Measurements from ENCODE around the gene KLF11. TPM values are rescaled to one million over a fixed set of nuclear protein-coding genes. Genes with fewer than 3 reads are reported as not detected.

KLF11 gene
- total and polyA plus RNA-seq, 11 donors, result 5.4 to 43.8 (median 19.4) TPM

DNA sequence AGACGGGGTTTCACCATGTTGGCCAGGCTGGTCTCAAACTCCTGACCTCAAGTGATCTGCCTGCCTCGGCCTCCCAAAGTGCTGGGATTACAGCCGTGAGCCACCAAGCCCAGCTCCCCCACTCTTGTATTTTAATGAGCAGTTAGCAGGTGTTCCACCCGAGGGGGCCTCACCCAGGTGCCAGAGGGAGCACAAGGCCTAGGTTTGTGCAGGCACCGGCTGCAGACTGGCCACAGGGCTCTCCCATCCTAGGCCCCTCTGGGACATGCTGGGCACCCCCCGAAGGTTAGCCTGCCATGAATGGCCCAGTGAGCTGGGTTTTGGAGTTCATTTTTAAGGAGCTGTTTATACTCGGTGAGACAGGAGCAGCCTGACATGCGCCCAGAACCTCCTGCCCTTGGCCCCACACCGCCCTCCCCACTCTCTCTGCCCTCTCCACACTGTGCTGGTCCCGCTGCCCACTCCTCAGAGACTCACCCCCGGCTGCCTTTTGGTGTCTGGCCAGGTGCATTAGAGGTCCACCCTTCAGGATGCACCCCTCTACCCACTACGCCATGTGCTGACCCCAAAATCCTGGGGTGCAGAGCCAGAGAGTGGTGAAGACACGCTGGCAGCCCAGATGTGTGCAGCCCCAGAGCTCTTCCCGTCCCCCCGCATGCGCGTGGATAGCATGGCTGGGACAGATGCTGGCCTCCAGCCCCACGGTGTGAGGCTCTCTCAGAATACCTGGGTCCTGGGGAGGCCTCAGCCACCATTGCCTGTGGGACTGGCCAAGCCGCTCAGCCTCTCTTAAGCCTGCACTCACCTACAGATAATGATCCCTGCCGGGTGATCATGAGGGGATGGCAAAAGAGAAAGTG lies 11.2 kb upstream of the KLF11 start:
- Histone ChIP-seq H3K4me3 (no peak overlapping the region), H3K9me3 (no peaks in the 10 kb centered on the region), H3K27ac (no peak overlapping the region), H3K36me3 (no peaks in the 10 kb centered on the region), H3K27me3 (no peaks in the 10 kb centered on the region), H3K4me1 (peaks cover 8 to 80% (median 51%) of the 10 kb centered on the region in 12 donors)
- 88 to 97% (median 94%) methylated on average over 15 to 20 of the region's 20 CpGs for WGBS, 4 donors
- no peak for ATAC-seq
- intact Hi-C loops (cut with DNase I), result no loop called here
- TF ChIP-seq, protein P1, sequence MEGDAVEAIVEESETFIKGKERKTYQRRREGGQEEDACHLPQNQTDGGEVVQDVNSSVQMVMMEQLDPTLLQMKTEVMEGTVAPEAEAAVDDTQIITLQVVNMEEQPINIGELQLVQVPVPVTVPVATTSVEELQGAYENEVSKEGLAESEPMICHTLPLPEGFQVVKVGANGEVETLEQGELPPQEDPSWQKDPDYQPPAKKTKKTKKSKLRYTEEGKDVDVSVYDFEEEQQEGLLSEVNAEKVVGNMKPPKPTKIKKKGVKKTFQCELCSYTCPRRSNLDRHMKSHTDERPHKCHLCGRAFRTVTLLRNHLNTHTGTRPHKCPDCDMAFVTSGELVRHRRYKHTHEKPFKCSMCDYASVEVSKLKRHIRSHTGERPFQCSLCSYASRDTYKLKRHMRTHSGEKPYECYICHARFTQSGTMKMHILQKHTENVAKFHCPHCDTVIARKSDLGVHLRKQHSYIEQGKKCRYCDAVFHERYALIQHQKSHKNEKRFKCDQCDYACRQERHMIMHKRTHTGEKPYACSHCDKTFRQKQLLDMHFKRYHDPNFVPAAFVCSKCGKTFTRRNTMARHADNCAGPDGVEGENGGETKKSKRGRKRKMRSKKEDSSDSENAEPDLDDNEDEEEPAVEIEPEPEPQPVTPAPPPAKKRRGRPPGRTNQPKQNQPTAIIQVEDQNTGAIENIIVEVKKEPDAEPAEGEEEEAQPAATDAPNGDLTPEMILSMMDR (IDR thresholded peaks at IDR 0.05), result no peak
- no peak for TF ChIP-seq POLR2A (IDR thresholded peaks at IDR 0.05)
- DNase-seq, result peak in 2 of 5 donors; percentile 18 to 54

DNA sequence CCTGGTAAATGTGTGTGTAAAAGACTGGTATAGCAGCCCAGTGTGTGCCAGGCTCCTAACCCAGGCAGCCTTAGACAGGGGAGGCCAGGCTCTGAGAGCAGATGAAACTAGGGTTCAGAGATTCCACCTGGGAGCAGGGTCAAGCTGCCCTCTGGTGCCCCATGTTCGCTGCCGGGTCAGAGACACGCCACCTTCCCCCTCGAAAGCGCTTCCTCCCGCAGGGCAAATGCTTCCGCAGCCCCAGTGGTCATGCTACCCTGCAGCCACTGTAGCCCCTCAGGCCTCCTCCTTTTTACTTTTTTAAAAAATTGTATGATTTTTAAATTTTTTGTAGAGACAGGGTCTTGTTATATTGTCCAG lies 10.6 kb upstream of the KLF11 start:
- H3K9me3 ChIP-seq, result no peaks in the 10 kb centered on the region
- no peak overlapping the region for H3K4me3 ChIP-seq
- no peaks in the 10 kb centered on the region for H3K36me3 ChIP-seq
- 92 to 99% (median 97%) methylated on average over 7 of the region's 7 CpGs for WGBS, 4 donors
- DNase-seq (peak in 2 of 5 donors; percentile 15 to 25), ATAC-seq (no peak)
- H3K27me3 ChIP-seq, result no peaks in the 10 kb centered on the region
- peaks cover 9 to 83% (median 57%) of the 10 kb centered on the region in 12 donors for H3K4me1 ChIP-seq
- no peak overlapping the region for H3K27ac ChIP-seq
- no peak for TF ChIP-seq POLR2A (IDR thresholded peaks at IDR 0.05)
- TF ChIP-seq, protein P1 (IDR thresholded peaks at IDR 0.05), result no peak
- intact Hi-C loops (cut with DNase I), result no loop called here

DNA sequence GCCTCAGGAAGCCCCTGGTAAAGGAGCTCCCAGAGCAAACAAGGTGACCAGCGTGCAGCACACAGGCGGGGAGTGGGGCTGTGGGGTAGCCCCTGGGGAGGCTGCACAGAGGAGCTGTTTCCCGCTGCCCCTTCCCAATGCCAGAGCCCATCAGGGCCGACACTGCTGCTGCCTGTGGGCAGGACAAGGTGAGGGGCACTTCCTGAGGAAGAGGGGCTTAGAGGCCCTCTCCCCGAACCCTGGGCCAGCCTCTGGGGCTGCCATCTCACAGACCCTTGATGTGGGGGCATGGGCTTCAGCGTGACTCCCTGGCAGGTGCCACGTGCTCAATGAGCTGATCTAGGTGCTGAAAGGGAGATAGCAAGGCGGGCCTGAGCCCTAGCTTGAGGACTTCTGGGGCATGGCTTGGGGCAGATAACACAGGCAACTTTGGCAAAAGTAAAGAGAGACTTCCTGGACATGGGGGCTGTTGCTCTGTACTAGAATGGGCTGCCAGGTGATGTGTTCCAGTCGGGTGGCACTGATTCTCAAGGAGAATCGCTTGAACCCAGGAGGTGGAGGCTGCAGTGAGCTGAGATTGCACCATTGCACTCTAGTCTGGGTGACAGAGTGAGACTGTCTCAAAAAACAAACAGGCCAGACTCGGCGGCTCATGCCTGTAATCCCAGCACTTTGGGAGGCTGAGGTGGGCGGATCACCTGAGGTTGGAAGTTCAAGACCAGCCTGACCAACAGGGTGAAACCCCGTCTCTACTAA lies 9.9 kb upstream of the KLF11 start:
- Histone ChIP-seq H3K36me3 (no peaks in the 10 kb centered on the region), H3K27me3 (no peaks in the 10 kb centered on the region), H3K27ac (peak overlapping the region in 2 of 12 donors; percentile 90 to 91), H3K4me1 (peaks cover 9 to 82% (median 60%) of the 10 kb centered on the region in 12 donors), H3K4me3 (no peak overlapping the region), H3K9me3 (no peaks in the 10 kb centered on the region)
- 64 to 74% (median 72%) methylated on average over 14 of the region's 14 CpGs for WGBS, 4 donors
- intact Hi-C loops (cut with DNase I), result loop anchor here in 1 of 10 donors (2.0 kb wide), 1 partner anchor 23 kb away; no protein-coding TSS in a partner anchor
- ATAC-seq (no peak), DNase-seq (peak in 2 of 5 donors; percentile 59 to 62)
- no peak for TF ChIP-seq POLR2A (IDR thresholded peaks at IDR 0.05)
- TF ChIP-seq, protein P1 (IDR thresholded peaks at IDR 0.05), result no peak
